K562 (cell line): ENCODE measurements around the gene FAM110D.

Experiments
- CTCF ChIP-seq, 3 experiments: IDR thresholded peaks in 2 of 3; conservative IDR thresholded peaks in 1 of 3; 2 replicates each; pipeline ENCODE4 v1.5.1; 2011 to 2012; ENCODE audit warnings: low read length in 3 of 3, mild to moderate bottlenecking in 3 of 3, control low read depth in 2 of 3, improper control_type of control experiment in 1 of 3, inconsistent platforms in 1 of 3, low read depth in 1 of 3, mixed read lengths in 1 of 3, moderate library complexity in 1 of 3; ENCODE audit not compliant: insufficient read depth in 2 of 3
- EP300 ChIP-seq: IDR thresholded peaks from 2 replicates; pipeline ENCODE4 v1.6.1; 2012; ENCODE audit warnings: low read length, improper control_type of control experiment
- HDAC6 ChIP-seq: IDR thresholded peaks from 2 replicates; pipeline ENCODE4 v1.6.1; 2012; ENCODE audit warnings: low read depth, mild to moderate bottlenecking, control low read depth, inconsistent platforms, low read length, moderate library complexity
- HIVEP1 ChIP-seq: fragments of 250-450 bp; sonication (Bioruptor Pico); IDR thresholded peaks from 2 replicates; pipeline ENCODE4 v1.4.0; 2020; ENCODE audit warnings: mild to moderate bottlenecking
- ZNF24 ChIP-seq: fragments of 450-650 bp; IDR thresholded peaks from 2 replicates; pipeline ENCODE4 v1.6.1; 2016

GRCh38 chr1:26138974-26139558, 19.8 kb upstream of the FAM110D start:
- TF ChIP-seq HDAC6 (no peak), ZNF24 (no peak), CTCF (IDR thresholded peaks at IDR 0.05 in 2 of 3, conservative IDR thresholded peaks at IDR 0.05 in 1 of 3; ENCODE audit: insufficient read depth in 2 of 3, low read depth in 1 of 3, low read length in 3 of 3) (no peak), EP300 (no peak), HIVEP1 (no peak)
